H9 (cell line): ENCODE results near the gene TBC1D4. TPM values are rescaled to one million over a fixed set of nuclear protein-coding genes. Genes with fewer than 3 reads are reported as not detected.

ENCODE experiments used
- DNase-seq: peaks from one replicate; pipeline ENCODE4 v3.0.0-alpha.2; 2017
- H2AFZ ChIP-seq: one replicate; pipeline ENCODE4 v1.6.1; 2013; ENCODE audit warnings: mild to moderate bottlenecking, low read length, control low read depth, moderate library complexity
- H2AK5ac ChIP-seq: 2 replicates; pipeline ENCODE4 v1.6.1; 2013; ENCODE audit warnings: low read length, control low read depth, mixed read lengths; ENCODE audit not compliant: insufficient read length
- H2BK120ac ChIP-seq: one replicate; pipeline ENCODE4 v1.6.1; 2013; ENCODE audit warnings: low read depth, mild to moderate bottlenecking, low read length, control low read depth, inconsistent platforms; ENCODE audit not compliant: poor library complexity, severe bottlenecking
- H2BK12ac ChIP-seq: 2 replicates; pipeline ENCODE4 v1.6.1; 2013; ENCODE audit warnings: low read length, control low read depth, mixed read lengths, low read depth; ENCODE audit not compliant: insufficient read length
- H2BK15ac ChIP-seq: 2 replicates; pipeline ENCODE4 v1.6.1; 2013; ENCODE audit warnings: low read depth, low read length, control low read depth
- H2BK20ac ChIP-seq: one replicate; pipeline ENCODE4 v1.6.1; 2013; ENCODE audit warnings: low read depth, mild to moderate bottlenecking, low read length, control low read depth, inconsistent platforms; ENCODE audit not compliant: poor library complexity, severe bottlenecking
- H2BK5ac ChIP-seq: 2 replicates; pipeline ENCODE4 v1.6.1; 2013; ENCODE audit warnings: low read length, control low read depth, mixed read lengths; ENCODE audit not compliant: insufficient read length
- H3K14ac ChIP-seq: 2 replicates; pipeline ENCODE4 v1.6.1; 2013; ENCODE audit warnings: low read length, control low read depth; ENCODE audit not compliant: insufficient read depth
- H3K18ac ChIP-seq: 2 replicates; pipeline ENCODE4 v1.6.1; 2013; ENCODE audit warnings: low read depth, mild to moderate bottlenecking, mixed read lengths, low read length, control low read depth; ENCODE audit not compliant: insufficient read length
- H3K23ac ChIP-seq: 2 replicates; pipeline ENCODE4 v1.6.1; 2013; ENCODE audit warnings: low read length, control low read depth, mixed read lengths, low read depth; ENCODE audit not compliant: insufficient read length
- H3K23me2 ChIP-seq: 2 replicates; pipeline ENCODE4 v1.6.1; 2013; ENCODE audit warnings: low read depth, mild to moderate bottlenecking, mixed read lengths, low read length, control low read depth; ENCODE audit not compliant: insufficient read length, poor library complexity, severe bottlenecking
- H3K27ac ChIP-seq: 2 replicates; pipeline ENCODE4 v1.5.1; 2013; ENCODE audit warnings: low read length, control low read depth, mixed read lengths, low read depth; ENCODE audit not compliant: insufficient read length
- H3K27me3 ChIP-seq: 2 replicates; pipeline ENCODE4 v1.6.1; 2013; ENCODE audit warnings: low read length, control low read depth, inconsistent platforms; ENCODE audit not compliant: insufficient read depth
- H3K4ac ChIP-seq: 2 replicates; pipeline ENCODE4 v1.6.1; 2013; ENCODE audit warnings: low read depth, mild to moderate bottlenecking, control low read depth, inconsistent platforms, low read length, moderate library complexity
- H3K4me1 ChIP-seq: 2 replicates; pipeline ENCODE4 v1.6.1; 2013; ENCODE audit warnings: low read length, control low read depth, inconsistent platforms; ENCODE audit not compliant: insufficient read depth
- H3K4me2 ChIP-seq: 2 replicates; pipeline ENCODE4 v1.6.1; 2013; ENCODE audit warnings: low read length, control low read depth, mixed read lengths; ENCODE audit not compliant: insufficient read length, insufficient read depth
- H3K56ac ChIP-seq: 2 replicates; pipeline ENCODE4 v1.6.1; 2013; ENCODE audit warnings: low read depth, mild to moderate bottlenecking, mixed read lengths, low read length, control low read depth; ENCODE audit not compliant: insufficient read length
- H3K79me1 ChIP-seq: 2 replicates; pipeline ENCODE4 v1.6.1; 2013; ENCODE audit warnings: low read depth, mild to moderate bottlenecking, moderate library complexity, low read length, control low read depth, inconsistent platforms; ENCODE audit not compliant: insufficient read depth, poor library complexity, severe bottlenecking
- H3K79me2 ChIP-seq: 2 replicates; pipeline ENCODE4 v1.6.1; 2013; ENCODE audit warnings: low read length, control low read depth, inconsistent platforms; ENCODE audit not compliant: insufficient read depth
- H3K9ac ChIP-seq: 2 replicates; pipeline ENCODE4 v1.6.1; 2013; ENCODE audit warnings: low read length, control low read depth, mixed read lengths; ENCODE audit not compliant: insufficient read length; ENCODE audit errors: extremely low read depth
- H3K9me3 ChIP-seq: one replicate; pipeline ENCODE4 v1.6.1; 2013; ENCODE audit warnings: low read depth, low read length, inconsistent platforms; ENCODE audit not compliant: control insufficient read depth
- H3T11ph ChIP-seq: one replicate; pipeline ENCODE4 v1.6.1; 2013; ENCODE audit warnings: mild to moderate bottlenecking, low read length, control low read depth, inconsistent platforms
- H4K20me1 ChIP-seq: one replicate; pipeline ENCODE4 v1.6.1; 2013; ENCODE audit not compliant: control insufficient read depth, insufficient read length, insufficient read depth
- H4K5ac ChIP-seq: 2 replicates; pipeline ENCODE4 v1.6.1; 2013; ENCODE audit warnings: low read depth, mild to moderate bottlenecking, mixed read lengths, low read length, control low read depth; ENCODE audit not compliant: insufficient read length
- H4K8ac ChIP-seq: replicated peaks from 2 replicates; pipeline ENCODE4 v1.6.1; 2013; ENCODE audit warnings: low read length, control low read depth, mixed read lengths, low read depth; ENCODE audit not compliant: insufficient read length
- H4K91ac ChIP-seq: 2 replicates; pipeline ENCODE4 v1.6.1; 2013; ENCODE audit warnings: low read depth, mild to moderate bottlenecking, moderate library complexity, mixed read lengths, low read length, control low read depth; ENCODE audit not compliant: insufficient read length
- H3K27ac Mint-ChIP-seq, 3 experiments: 2 replicates in 2 of 3; 3 replicates in 1 of 3; pipeline ENCODE4 v1.8.0; 2020 to 2021; ENCODE audit warnings: mixed read lengths in 3 of 3, mild to moderate bottlenecking in 1 of 3, moderate library complexity in 1 of 3
- H3K27me3 Mint-ChIP-seq: 2 replicates; pipeline ENCODE4 v1.8.0; 2021; ENCODE audit warnings: low read depth, mild to moderate bottlenecking, moderate library complexity, mixed read lengths
- H3K36me3 Mint-ChIP-seq, 3 experiments: 2 replicates in 2 of 3; 3 replicates in 1 of 3; pipeline ENCODE4 v1.8.0; 2020 to 2021; ENCODE audit warnings: low read depth in 3 of 3, mixed read lengths in 3 of 3; ENCODE audit not compliant: insufficient read depth in 1 of 3
- H3K4me1 Mint-ChIP-seq, 2 experiments: 2 replicates each; pipeline ENCODE4 v1.8.0; 2020; ENCODE audit warnings: mixed read lengths in 2 of 2
- H3K4me3 Mint-ChIP-seq, 2 experiments: 2 replicates in 1 of 2; 3 replicates in 1 of 2; pipeline ENCODE4 v1.8.0; 2020 to 2021; ENCODE audit warnings: mild to moderate bottlenecking in 2 of 2, mixed read lengths in 2 of 2, moderate library complexity in 1 of 2
- H3K9me3 Mint-ChIP-seq, 2 experiments: 2 replicates in 1 of 2; 3 replicates in 1 of 2; pipeline ENCODE4 v1.8.0; 2020; ENCODE audit warnings: mild to moderate bottlenecking in 2 of 2, mixed read lengths in 2 of 2, moderate library complexity in 1 of 2
- WGBS: extraction: QIAGEN DNeasy Blood & Tissue Kit; methylation state at CpG from one replicate; pipeline ENCODE4 v1.1.7; 2013; ENCODE audit warnings: missing lambda C conversion rate, low lambda C conversion rate, mixed read lengths; ENCODE audit not compliant: insufficient read length; ENCODE audit errors: extremely low coverage; 5-methylcytosine and 5-hydroxymethylcytosine counted together
- total RNA-seq: library from RNA; stranded (reverse); gene quantifications from 2 replicates; pipeline ENCODE4 v1.2.1, GENCODE V29; 2021
- TF ChIP-seq, protein P1 (sequence below): fragments of 200-600 bp; sonication (generic); conservative IDR thresholded peaks from 3 replicates; pipeline ENCODE4 v1.8.0; 2021; ENCODE audit warnings: antibody characterized with exemption, mild to moderate bottlenecking

TBC1D4 gene
- total RNA-seq, 1 experiment from 2014 or later = 10.5 TPM

DNA sequence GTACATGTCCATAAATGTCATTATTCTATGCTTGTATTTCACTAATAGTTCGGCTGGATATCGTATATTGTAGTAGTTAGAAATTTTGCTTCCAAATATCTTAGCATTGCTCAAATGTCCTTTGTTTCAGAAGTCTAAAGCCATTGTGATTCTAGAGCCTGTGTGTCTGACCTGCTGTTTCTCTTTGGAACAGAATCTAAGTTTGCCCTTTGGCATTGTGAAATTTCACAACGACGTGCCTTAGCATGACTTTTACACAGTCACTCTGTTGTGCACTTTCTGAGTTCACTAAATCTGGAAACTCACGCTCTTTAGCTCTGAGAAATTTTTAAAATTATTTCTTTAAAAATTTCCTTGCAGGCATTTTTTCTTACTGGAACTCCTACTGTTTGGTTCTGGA lies 152.2 kb downstream of the TBC1D4 start:
- H3K79me2 ChIP-seq = no peaks in the 10 kb centered on the region
- no peak overlapping the region for H2BK120ac ChIP-seq
- H3K36me3 Mint-ChIP-seq = peaks cover 0 to 4% (median 0%) of the 10 kb centered on the region in 3 experiments; a peak in 4 of 7 replicates
- no peak overlapping the region for H2AK5ac ChIP-seq
- no peak overlapping the region for H2BK12ac ChIP-seq
- H3K9ac ChIP-seq = no peak overlapping the region
- H3K27ac Mint-ChIP-seq = peak overlapping the region in 2 of 3 experiments; percentile 33 to 69; a peak in 5 of 7 replicates
- no peak overlapping the region for H4K8ac ChIP-seq
- H3K4me3 Mint-ChIP-seq = no peak overlapping the region
- no peak overlapping the region for H3K4ac ChIP-seq
- DNase-seq = no peak
- no peak overlapping the region for H2AFZ ChIP-seq
- H3K18ac ChIP-seq = no peak overlapping the region
- no peak overlapping the region for H2BK15ac ChIP-seq
- H3K23me2 ChIP-seq = no peaks in the 10 kb centered on the region
- no peaks in the 10 kb centered on the region for H3K79me1 ChIP-seq
- H2BK20ac ChIP-seq = no peak overlapping the region
- H3T11ph ChIP-seq = no peak overlapping the region
- H3K9me3 Mint-ChIP-seq = no peaks in the 10 kb centered on the region
- no CpG with 5 or more reads among the region's 5 CpGs for WGBS
- H4K5ac ChIP-seq = no peak overlapping the region
- H4K91ac ChIP-seq = no peak overlapping the region
- H4K20me1 ChIP-seq = no peaks in the 10 kb centered on the region
- H3K9me3 ChIP-seq = no peaks in the 10 kb centered on the region
- no peak overlapping the region for H3K27ac ChIP-seq
- H3K4me1 ChIP-seq = peaks cover 2% of the 10 kb centered on the region; the same call in 1 of the 2 replicates
- no peak overlapping the region for H3K4me2 ChIP-seq
- no peaks in the 10 kb centered on the region for H3K27me3 Mint-ChIP-seq
- H3K4me1 Mint-ChIP-seq = peaks cover 19 to 26% of the 10 kb centered on the region in 2 experiments
- no peak overlapping the region for H3K14ac ChIP-seq
- no peak overlapping the region for H3K56ac ChIP-seq
- no peak overlapping the region for H2BK5ac ChIP-seq
- no peaks in the 10 kb centered on the region for H3K27me3 ChIP-seq
- H3K23ac ChIP-seq = no peak overlapping the region
- TF ChIP-seq, protein P1, sequence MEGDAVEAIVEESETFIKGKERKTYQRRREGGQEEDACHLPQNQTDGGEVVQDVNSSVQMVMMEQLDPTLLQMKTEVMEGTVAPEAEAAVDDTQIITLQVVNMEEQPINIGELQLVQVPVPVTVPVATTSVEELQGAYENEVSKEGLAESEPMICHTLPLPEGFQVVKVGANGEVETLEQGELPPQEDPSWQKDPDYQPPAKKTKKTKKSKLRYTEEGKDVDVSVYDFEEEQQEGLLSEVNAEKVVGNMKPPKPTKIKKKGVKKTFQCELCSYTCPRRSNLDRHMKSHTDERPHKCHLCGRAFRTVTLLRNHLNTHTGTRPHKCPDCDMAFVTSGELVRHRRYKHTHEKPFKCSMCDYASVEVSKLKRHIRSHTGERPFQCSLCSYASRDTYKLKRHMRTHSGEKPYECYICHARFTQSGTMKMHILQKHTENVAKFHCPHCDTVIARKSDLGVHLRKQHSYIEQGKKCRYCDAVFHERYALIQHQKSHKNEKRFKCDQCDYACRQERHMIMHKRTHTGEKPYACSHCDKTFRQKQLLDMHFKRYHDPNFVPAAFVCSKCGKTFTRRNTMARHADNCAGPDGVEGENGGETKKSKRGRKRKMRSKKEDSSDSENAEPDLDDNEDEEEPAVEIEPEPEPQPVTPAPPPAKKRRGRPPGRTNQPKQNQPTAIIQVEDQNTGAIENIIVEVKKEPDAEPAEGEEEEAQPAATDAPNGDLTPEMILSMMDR = no peak
